ENCODE results near the gene RHBDD1.
A peak's percentile ranks its signal among the peaks of the same experiment; 100 is the strongest.

The RHBDD1 gene

DNA sequence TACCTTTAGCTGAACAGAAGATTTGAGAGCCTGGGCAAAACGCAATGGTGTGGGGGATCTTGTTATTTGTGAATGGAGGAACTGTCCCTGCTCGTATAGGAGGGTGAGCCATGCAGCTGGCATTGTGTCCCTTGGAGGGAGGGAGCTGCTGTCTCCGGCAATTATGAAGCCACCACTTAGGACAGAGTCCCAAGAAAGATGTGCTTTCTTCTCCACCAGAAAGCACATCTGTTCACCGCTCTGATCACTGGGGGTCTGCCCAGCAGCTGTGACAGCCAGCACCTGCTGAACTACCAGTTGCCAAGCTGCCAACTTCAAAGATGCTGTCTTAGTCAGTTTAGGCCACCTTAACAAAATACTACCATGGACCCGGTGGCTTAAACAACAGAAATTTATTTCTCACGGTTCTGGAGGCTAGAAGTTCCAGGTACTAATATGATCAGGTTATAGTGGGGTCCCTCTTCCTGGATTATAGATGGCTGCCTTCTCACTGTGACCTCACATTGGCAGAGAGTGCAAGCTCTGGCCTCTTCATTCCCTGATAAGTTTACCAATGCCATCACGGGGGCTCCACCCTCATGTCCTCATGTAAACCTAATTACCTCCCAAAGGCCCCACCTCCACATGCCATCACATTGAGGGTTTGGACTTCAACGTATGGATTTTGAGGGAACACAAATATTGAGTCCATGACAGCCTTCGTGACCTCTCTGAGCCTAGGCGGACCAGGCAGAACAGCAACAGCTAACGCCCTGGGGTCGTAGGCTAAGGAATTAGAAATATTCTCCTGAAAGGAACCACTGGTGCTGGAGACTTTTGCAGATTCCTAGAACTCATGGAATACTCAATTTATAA, 148.3 kb downstream of the RHBDD1 start:
- H2AFZ ChIP-seq (ENCODE audit: low read length): no peak overlapping the region
- no peaks in the 10 kb centered on the region for H3K27me3 ChIP-seq (ENCODE audit: insufficient read depth, low read length, poor library complexity, severe bottlenecking)
- H3K4me3 ChIP-seq (ENCODE audit: low read length, poor library complexity, severe bottlenecking): no peak overlapping the region
- no peaks in the 10 kb centered on the region for H3F3A ChIP-seq (ENCODE audit: low read depth)
- no peaks in the 10 kb centered on the region for H3K36me3 ChIP-seq (ENCODE audit: insufficient read depth, low read length)
- peaks cover 40% of the 10 kb centered on the region for H3K4me1 ChIP-seq (ENCODE audit: insufficient read depth, low read length, poor library complexity, severe bottlenecking)
- no peaks in the 10 kb centered on the region for H3K9me3 ChIP-seq (ENCODE audit: insufficient read depth, low read depth, low read length)
- peak overlapping the region; percentile 58 for H3K9ac ChIP-seq (ENCODE audit: low read depth, low read length, poor library complexity, severe bottlenecking)
- no peaks in the 10 kb centered on the region for H3K9me2 ChIP-seq (replicated peaks; ENCODE audit: low read depth, low read length)
- no peaks in the 10 kb centered on the region for H4K20me1 ChIP-seq (ENCODE audit: insufficient read depth, low read length, poor library complexity, severe bottlenecking)
- TF ChIP-seq, protein P1, sequence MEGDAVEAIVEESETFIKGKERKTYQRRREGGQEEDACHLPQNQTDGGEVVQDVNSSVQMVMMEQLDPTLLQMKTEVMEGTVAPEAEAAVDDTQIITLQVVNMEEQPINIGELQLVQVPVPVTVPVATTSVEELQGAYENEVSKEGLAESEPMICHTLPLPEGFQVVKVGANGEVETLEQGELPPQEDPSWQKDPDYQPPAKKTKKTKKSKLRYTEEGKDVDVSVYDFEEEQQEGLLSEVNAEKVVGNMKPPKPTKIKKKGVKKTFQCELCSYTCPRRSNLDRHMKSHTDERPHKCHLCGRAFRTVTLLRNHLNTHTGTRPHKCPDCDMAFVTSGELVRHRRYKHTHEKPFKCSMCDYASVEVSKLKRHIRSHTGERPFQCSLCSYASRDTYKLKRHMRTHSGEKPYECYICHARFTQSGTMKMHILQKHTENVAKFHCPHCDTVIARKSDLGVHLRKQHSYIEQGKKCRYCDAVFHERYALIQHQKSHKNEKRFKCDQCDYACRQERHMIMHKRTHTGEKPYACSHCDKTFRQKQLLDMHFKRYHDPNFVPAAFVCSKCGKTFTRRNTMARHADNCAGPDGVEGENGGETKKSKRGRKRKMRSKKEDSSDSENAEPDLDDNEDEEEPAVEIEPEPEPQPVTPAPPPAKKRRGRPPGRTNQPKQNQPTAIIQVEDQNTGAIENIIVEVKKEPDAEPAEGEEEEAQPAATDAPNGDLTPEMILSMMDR (conservative IDR thresholded peaks at IDR 0.05; ENCODE audit: low read length): no peak
- no peak for TF ChIP-seq EZH2phosphoT487 (IDR thresholded peaks at IDR 0.05; ENCODE audit: borderline replicate concordance)
- H3K4me2 ChIP-seq (ENCODE audit: low read depth, low read length, poor library complexity, severe bottlenecking): peak overlapping the region; percentile 22
- no peaks in the 10 kb centered on the region for H3K79me2 ChIP-seq (ENCODE audit: insufficient read depth, low read length)

- Histone ChIP-seq H3K4me1 (ENCODE audit: insufficient read depth, low read length, poor library complexity, severe bottlenecking) (peaks cover 38% of the 10 kb centered on the region), H4K20me1 (ENCODE audit: insufficient read depth, low read length, poor library complexity, severe bottlenecking) (no peaks in the 10 kb centered on the region), H3K4me2 (ENCODE audit: low read depth, low read length, poor library complexity, severe bottlenecking) (peak overlapping the region; percentile 22), H3K9me2 (replicated peaks; ENCODE audit: low read depth, low read length) (no peaks in the 10 kb centered on the region), H3K9ac (ENCODE audit: low read depth, low read length, poor library complexity, severe bottlenecking) (peak overlapping the region; percentile 58), H3K9me3 (ENCODE audit: insufficient read depth, low read depth, low read length) (no peaks in the 10 kb centered on the region), H2AFZ (ENCODE audit: low read length) (no peak overlapping the region), H3K79me2 (ENCODE audit: insufficient read depth, low read length) (no peaks in the 10 kb centered on the region), H3K36me3 (ENCODE audit: insufficient read depth, low read length) (no peaks in the 10 kb centered on the region), H3K4me3 (ENCODE audit: low read length, poor library complexity, severe bottlenecking) (no peak overlapping the region), H3F3A (ENCODE audit: low read depth) (no peaks in the 10 kb centered on the region), H3K27me3 (ENCODE audit: insufficient read depth, low read length, poor library complexity, severe bottlenecking) (no peaks in the 10 kb centered on the region)
- TF ChIP-seq, protein P1 (conservative IDR thresholded peaks at IDR 0.05; ENCODE audit: low read length): peak; percentile 84
- TF ChIP-seq EZH2phosphoT487 (IDR thresholded peaks at IDR 0.05; ENCODE audit: borderline replicate concordance): no peak
These were observed 149.1 kb downstream of the RHBDD1 start for GRCh38 chr2:226984750-226985582.

- Histone ChIP-seq H3K4me2 (ENCODE audit: low read depth, low read length, poor library complexity, severe bottlenecking) (no peak overlapping the region), H4K20me1 (ENCODE audit: insufficient read depth, low read length, poor library complexity, severe bottlenecking) (no peaks in the 10 kb centered on the region), H3K9me3 (ENCODE audit: insufficient read depth, low read depth, low read length) (no peaks in the 10 kb centered on the region), H3K36me3 (ENCODE audit: insufficient read depth, low read length) (no peaks in the 10 kb centered on the region), H3K4me1 (ENCODE audit: insufficient read depth, low read length, poor library complexity, severe bottlenecking) (peaks cover 38% of the 10 kb centered on the region), H3K9ac (ENCODE audit: low read depth, low read length, poor library complexity, severe bottlenecking) (no peak overlapping the region), H3K4me3 (ENCODE audit: low read length, poor library complexity, severe bottlenecking) (no peak overlapping the region), H3K27me3 (ENCODE audit: insufficient read depth, low read length, poor library complexity, severe bottlenecking) (no peaks in the 10 kb centered on the region), H2AFZ (ENCODE audit: low read length) (no peak overlapping the region), H3K9me2 (replicated peaks; ENCODE audit: low read depth, low read length) (no peaks in the 10 kb centered on the region), H3F3A (ENCODE audit: low read depth) (no peaks in the 10 kb centered on the region), H3K79me2 (ENCODE audit: insufficient read depth, low read length) (no peaks in the 10 kb centered on the region)
- TF ChIP-seq EZH2phosphoT487 (IDR thresholded peaks at IDR 0.05; ENCODE audit: borderline replicate concordance): no peak
- TF ChIP-seq, protein P1 (conservative IDR thresholded peaks at IDR 0.05; ENCODE audit: low read length): no peak; the same call in 1 of the 2 replicates
These were observed 149.7 kb downstream of the RHBDD1 start for GRCh38 chr2:226985583-226985946.
